NCI-H187 (cell line): Measurements from ENCODE around the gene FAM193B.
"Not testable (repeated sequence)": the region's sequence is repeated elsewhere in the genome, so short reads cannot be mapped to it uniquely, and the experiment has no call there.

ENCODE experiments used
- DNase-seq, 2 experiments: peaks; one replicate each; lab custom pipeline; 2025; lab: John Stamatoyannopoulos, UW

The FAM193B gene

GRCh38 chr5:177537389-177538361, 16.7 kb downstream of the FAM193B start:
- no peak for DNase-seq

- no peak for DNase-seq
Measured at GRCh38 chr5:177536386-177536785, 18.0 kb downstream of the FAM193B start.

- DNase-seq = no peak
Measured at GRCh38 chr5:177535125-177535524, 19.2 kb downstream of the FAM193B start.

GRCh38 chr5:177534433-177534832, 19.9 kb downstream of the FAM193B start:
- not testable (repeated sequence) for DNase-seq

- no peak for DNase-seq
Measured at GRCh38 chr5:177531209-177531940, 23.0 kb downstream of the FAM193B start.

GRCh38 chr5:177530638-177531037, 23.7 kb downstream of the FAM193B start:
- DNase-seq = no peak

GRCh38 chr5:177529247-177530203, 24.8 kb downstream of the FAM193B start:
- no peak for DNase-seq

- DNase-seq = no peak
Measured at GRCh38 chr5:177528631-177529030, 25.7 kb downstream of the FAM193B start.

GRCh38 chr5:177527595-177527994, 26.8 kb downstream of the FAM193B start:
- no peak for DNase-seq

GRCh38 chr5:177526791-177527190, 27.6 kb downstream of the FAM193B start:
- no peak for DNase-seq

GRCh38 chr5:177526191-177526590, 28.2 kb downstream of the FAM193B start:
- DNase-seq = no peak

GRCh38 chr5:177524941-177525655, 29.3 kb downstream of the FAM193B start:
- DNase-seq = no peak

- DNase-seq = no peak
Measured at GRCh38 chr5:177524539-177524900, 29.8 kb downstream of the FAM193B start.

- no peak for DNase-seq
Measured at GRCh38 chr5:177523711-177524538, 30.4 kb downstream of the FAM193B start.

GRCh38 chr5:177520916-177521513, 33.3 kb downstream of the FAM193B start:
- DNase-seq = no peak

- DNase-seq = no peak
Measured at GRCh38 chr5:177520271-177520670, 34.1 kb downstream of the FAM193B start.

GRCh38 chr5:177519463-177520235, 34.7 kb downstream of the FAM193B start:
- DNase-seq = no peak

- peak; percentile 87 to 91 for DNase-seq
Measured at GRCh38 chr5:177516601-177517568, 37.5 kb downstream of the FAM193B start, which contains the start of gene DDX41. DDX41 (minus strand) TSS chr5:177516961; CDS start chr5:177516945, 16 bp downstream.
